GM12878 (cell line): ENCODE results near the gene ENSA. TPM values are rescaled to one million over a fixed set of nuclear protein-coding genes. Genes with fewer than 3 reads are reported as not detected.

ENCODE experiments used
- CREB1 ChIP-seq: IDR thresholded peaks from 2 replicates; pipeline ENCODE4 v1.6.1; 2012; ENCODE audit warnings: low read depth, mild to moderate bottlenecking, inconsistent platforms
- MXI1 ChIP-seq: fragments of 150-350 bp; IDR thresholded peaks from 2 replicates; pipeline ENCODE4 v1.6.1; 2011; ENCODE audit warnings: low read depth, mild to moderate bottlenecking, inconsistent platforms, low read length, improper control_type of control experiment
- polyA plus RNA-seq, 11 experiments: library from polyadenylated mRNA; depleted of rRNA in 4 of 11; unstranded in 6 of 11; stranded (reverse) in 5 of 11; fragments of >200 nt; fragmentation: Nextera tagmentation in 4 of 11; fragmentation: Illumina TruSeq in 1 of 11; extraction: Ambion mirVana in 4 of 11; extraction: Trizol in 1 of 11; gene quantifications; 1 replicate in 1 of 11; 2 replicates in 10 of 11; pipeline versions ENCODE4 v1.2.1 to v1.2.3, GENCODE V29; 2011 to 2016; ENCODE audit warnings: inconsistent platforms in 2 of 11, missing spikeins in 2 of 11, low read depth in 1 of 11
- total RNA-seq, 4 experiments: library from RNA; depleted of rRNA in 3 of 4; stranded (reverse); fragments of >200 nt in 3 of 4; fragmentation: Illumina TruSeq in 1 of 4; extraction: Trizol in 1 of 4; gene quantifications; 2 replicates each; pipeline versions ENCODE4 v1.2.1 to v1.2.3, GENCODE V29; 2013 to 2021
- TF ChIP-seq, protein P1 (sequence below): IDR thresholded peaks from 2 replicates; pipeline ENCODE4 v1.6.1; 2012; ENCODE audit warnings: improper control_type of control experiment, low read depth, low read length; ENCODE audit not compliant: insufficient replicate concordance
- TF ChIP-seq, protein P2 (sequence below), 3 experiments: IDR thresholded peaks in 2 of 3; conservative IDR thresholded peaks in 1 of 3; 2 replicates each; pipeline ENCODE4 v1.5.1; 2011; ENCODE audit warnings: low read depth in 3 of 3, low read length in 3 of 3, mild to moderate bottlenecking in 3 of 3, control low read depth in 2 of 3, moderate library complexity in 2 of 3, inconsistent platforms in 1 of 3, mixed read lengths in 1 of 3; ENCODE audit not compliant: control insufficient read depth in 2 of 3, insufficient read depth in 1 of 3; ENCODE audit errors: extremely low read depth in 1 of 3
- TF ChIP-seq, protein P3 (sequence below): IDR thresholded peaks from 2 replicates; pipeline ENCODE4 v1.6.1; 2011; ENCODE audit warnings: low read depth, low read length, improper control_type of control experiment, borderline replicate concordance
- TF ChIP-seq, protein P4 (sequence below): fragments of 450-650 bp; IDR thresholded peaks from 2 replicates; pipeline ENCODE4 v1.6.1; 2016; ENCODE audit warnings: mild to moderate bottlenecking

ENSA gene
- total and polyA plus RNA-seq, 10 of the 15 experiments (the other 5 are each of a cell fraction or from before 2014, with no cell fraction given): 56.1 to 605 (median 143) TPM

DNA sequence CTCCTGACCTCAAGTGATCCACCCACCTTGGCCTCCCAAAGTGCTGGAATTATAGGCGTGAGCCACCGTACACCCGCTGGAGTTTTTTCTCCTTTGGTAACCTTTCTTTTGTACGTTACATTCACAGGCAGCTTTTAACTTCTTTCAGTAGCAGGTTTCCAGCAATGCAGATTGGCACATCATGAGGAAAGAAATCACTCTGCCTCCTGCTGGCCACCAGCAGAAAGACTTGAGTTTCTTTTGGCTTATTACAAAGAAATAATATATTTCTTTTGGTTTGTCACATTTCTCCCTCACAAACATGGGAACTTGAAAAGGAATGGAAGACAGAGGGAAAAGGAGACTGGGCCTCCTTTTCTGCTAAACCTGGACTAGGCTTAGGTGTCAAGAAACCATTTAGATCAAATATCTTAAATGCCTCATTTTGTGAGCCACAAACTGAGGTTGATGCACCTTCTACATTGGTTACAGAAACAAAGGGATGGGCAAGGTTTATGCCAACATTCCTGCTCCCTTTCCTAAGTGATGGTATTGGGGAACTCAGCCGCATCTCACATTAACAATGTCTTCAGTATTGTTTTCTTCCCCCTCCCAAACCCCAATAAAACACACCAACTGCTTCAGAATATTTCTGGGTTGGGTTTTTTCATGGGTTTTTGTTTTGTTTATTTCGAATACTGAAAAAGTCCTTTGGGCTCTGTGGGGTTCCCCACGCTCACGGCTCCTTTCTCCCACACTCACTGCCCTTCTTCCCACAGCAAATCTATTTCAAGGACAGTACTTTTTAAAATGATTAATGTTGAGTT is 7.7 kb downstream of the ENSA start (continued):
- TF ChIP-seq, protein P1, sequence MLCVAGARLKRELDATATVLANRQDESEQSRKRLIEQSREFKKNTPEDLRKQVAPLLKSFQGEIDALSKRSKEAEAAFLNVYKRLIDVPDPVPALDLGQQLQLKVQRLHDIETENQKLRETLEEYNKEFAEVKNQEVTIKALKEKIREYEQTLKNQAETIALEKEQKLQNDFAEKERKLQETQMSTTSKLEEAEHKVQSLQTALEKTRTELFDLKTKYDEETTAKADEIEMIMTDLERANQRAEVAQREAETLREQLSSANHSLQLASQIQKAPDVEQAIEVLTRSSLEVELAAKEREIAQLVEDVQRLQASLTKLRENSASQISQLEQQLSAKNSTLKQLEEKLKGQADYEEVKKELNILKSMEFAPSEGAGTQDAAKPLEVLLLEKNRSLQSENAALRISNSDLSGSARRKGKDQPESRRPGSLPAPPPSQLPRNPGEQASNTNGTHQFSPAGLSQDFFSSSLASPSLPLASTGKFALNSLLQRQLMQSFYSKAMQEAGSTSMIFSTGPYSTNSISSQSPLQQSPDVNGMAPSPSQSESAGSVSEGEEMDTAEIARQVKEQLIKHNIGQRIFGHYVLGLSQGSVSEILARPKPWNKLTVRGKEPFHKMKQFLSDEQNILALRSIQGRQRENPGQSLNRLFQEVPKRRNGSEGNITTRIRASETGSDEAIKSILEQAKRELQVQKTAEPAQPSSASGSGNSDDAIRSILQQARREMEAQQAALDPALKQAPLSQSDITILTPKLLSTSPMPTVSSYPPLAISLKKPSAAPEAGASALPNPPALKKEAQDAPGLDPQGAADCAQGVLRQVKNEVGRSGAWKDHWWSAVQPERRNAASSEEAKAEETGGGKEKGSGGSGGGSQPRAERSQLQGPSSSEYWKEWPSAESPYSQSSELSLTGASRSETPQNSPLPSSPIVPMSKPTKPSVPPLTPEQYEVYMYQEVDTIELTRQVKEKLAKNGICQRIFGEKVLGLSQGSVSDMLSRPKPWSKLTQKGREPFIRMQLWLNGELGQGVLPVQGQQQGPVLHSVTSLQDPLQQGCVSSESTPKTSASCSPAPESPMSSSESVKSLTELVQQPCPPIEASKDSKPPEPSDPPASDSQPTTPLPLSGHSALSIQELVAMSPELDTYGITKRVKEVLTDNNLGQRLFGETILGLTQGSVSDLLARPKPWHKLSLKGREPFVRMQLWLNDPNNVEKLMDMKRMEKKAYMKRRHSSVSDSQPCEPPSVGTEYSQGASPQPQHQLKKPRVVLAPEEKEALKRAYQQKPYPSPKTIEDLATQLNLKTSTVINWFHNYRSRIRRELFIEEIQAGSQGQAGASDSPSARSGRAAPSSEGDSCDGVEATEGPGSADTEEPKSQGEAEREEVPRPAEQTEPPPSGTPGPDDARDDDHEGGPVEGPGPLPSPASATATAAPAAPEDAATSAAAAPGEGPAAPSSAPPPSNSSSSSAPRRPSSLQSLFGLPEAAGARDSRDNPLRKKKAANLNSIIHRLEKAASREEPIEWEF: peak; percentile 72
- TF ChIP-seq MXI1 (no peak), CREB1 (peak; percentile 3; the same call in 1 of the 2 replicates)
- TF ChIP-seq, protein P2, sequence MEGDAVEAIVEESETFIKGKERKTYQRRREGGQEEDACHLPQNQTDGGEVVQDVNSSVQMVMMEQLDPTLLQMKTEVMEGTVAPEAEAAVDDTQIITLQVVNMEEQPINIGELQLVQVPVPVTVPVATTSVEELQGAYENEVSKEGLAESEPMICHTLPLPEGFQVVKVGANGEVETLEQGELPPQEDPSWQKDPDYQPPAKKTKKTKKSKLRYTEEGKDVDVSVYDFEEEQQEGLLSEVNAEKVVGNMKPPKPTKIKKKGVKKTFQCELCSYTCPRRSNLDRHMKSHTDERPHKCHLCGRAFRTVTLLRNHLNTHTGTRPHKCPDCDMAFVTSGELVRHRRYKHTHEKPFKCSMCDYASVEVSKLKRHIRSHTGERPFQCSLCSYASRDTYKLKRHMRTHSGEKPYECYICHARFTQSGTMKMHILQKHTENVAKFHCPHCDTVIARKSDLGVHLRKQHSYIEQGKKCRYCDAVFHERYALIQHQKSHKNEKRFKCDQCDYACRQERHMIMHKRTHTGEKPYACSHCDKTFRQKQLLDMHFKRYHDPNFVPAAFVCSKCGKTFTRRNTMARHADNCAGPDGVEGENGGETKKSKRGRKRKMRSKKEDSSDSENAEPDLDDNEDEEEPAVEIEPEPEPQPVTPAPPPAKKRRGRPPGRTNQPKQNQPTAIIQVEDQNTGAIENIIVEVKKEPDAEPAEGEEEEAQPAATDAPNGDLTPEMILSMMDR (IDR thresholded peaks at IDR 0.05 in 2 of 3, conservative IDR thresholded peaks at IDR 0.05 in 1 of 3; ENCODE audit: control insufficient read depth in 2 of 3, extremely low read depth in 1 of 3, insufficient read depth in 1 of 3, low read depth in 3 of 3, low read length in 3 of 3): peak; percentile 57 to 74 (median 63); a peak in 5 of 6 replicates
- TF ChIP-seq, protein P3, sequence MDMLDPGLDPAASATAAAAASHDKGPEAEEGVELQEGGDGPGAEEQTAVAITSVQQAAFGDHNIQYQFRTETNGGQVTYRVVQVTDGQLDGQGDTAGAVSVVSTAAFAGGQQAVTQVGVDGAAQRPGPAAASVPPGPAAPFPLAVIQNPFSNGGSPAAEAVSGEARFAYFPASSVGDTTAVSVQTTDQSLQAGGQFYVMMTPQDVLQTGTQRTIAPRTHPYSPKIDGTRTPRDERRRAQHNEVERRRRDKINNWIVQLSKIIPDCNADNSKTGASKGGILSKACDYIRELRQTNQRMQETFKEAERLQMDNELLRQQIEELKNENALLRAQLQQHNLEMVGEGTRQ: no peak
- TF ChIP-seq, protein P4, sequence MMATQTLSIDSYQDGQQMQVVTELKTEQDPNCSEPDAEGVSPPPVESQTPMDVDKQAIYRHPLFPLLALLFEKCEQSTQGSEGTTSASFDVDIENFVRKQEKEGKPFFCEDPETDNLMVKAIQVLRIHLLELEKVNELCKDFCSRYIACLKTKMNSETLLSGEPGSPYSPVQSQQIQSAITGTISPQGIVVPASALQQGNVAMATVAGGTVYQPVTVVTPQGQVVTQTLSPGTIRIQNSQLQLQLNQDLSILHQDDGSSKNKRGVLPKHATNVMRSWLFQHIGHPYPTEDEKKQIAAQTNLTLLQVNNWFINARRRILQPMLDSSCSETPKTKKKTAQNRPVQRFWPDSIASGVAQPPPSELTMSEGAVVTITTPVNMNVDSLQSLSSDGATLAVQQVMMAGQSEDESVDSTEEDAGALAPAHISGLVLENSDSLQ: peak; percentile 56; the same call in 1 of the 2 replicates
- TF ChIP-seq, all 136 proteins: peak for 17
